ENCODE results near the gene HS6ST3.

Gene HS6ST3

GRCh38 chr13:96203471-96203870 lies 113.6 kb downstream of the HS6ST3 start:
- no peak for DNase-seq

- no peak for DNase-seq
These were observed 125.0 kb downstream of the HS6ST3 start for GRCh38 chr13:96214824-96215445.

- DNase-seq = no peak
These were observed 126.6 kb downstream of the HS6ST3 start for GRCh38 chr13:96216543-96216942.

- no peak for DNase-seq
These were observed 128.6 kb downstream of the HS6ST3 start for GRCh38 chr13:96218475-96218874.

GRCh38 chr13:96221471-96221870 lies 131.6 kb downstream of the HS6ST3 start:
- no peak for DNase-seq

- DNase-seq = no peak
These were observed 133.3 kb downstream of the HS6ST3 start for GRCh38 chr13:96223231-96223630.

GRCh38 chr13:96229356-96229755 lies 139.4 kb downstream of the HS6ST3 start:
- no peak for DNase-seq

GRCh38 chr13:96238241-96238640 lies 148.3 kb downstream of the HS6ST3 start:
- DNase-seq = no peak

GRCh38 chr13:96238861-96239260 lies 149.0 kb downstream of the HS6ST3 start:
- DNase-seq = no peak

GRCh38 chr13:96243376-96243775 lies 153.5 kb downstream of the HS6ST3 start:
- DNase-seq = no peak

- no peak for DNase-seq
These were observed 158.2 kb downstream of the HS6ST3 start for GRCh38 chr13:96248103-96248502.

- DNase-seq = no peak
These were observed 159.1 kb downstream of the HS6ST3 start for GRCh38 chr13:96248996-96249395.

GRCh38 chr13:96252903-96253302 lies 163.0 kb downstream of the HS6ST3 start:
- DNase-seq = no peak

GRCh38 chr13:96273196-96273595 lies 183.3 kb downstream of the HS6ST3 start:
- no peak for DNase-seq

- DNase-seq = no peak
These were observed 184.1 kb downstream of the HS6ST3 start for GRCh38 chr13:96274046-96274445.

- no peak for DNase-seq
These were observed 190.0 kb downstream of the HS6ST3 start for GRCh38 chr13:96279904-96280303.

GRCh38 chr13:96284971-96285370 lies 195.1 kb downstream of the HS6ST3 start:
- DNase-seq = no peak

GRCh38 chr13:96285729-96286128 lies 195.8 kb downstream of the HS6ST3 start:
- no peak for DNase-seq

- DNase-seq = no peak
These were observed 205.3 kb downstream of the HS6ST3 start for GRCh38 chr13:96294930-96295881.

GRCh38 chr13:96297360-96297759 lies 207.5 kb downstream of the HS6ST3 start:
- DNase-seq = no peak

GRCh38 chr13:96299235-96299634 lies 209.3 kb downstream of the HS6ST3 start:
- DNase-seq = no peak

- DNase-seq = no peak
These were observed 218.7 kb downstream of the HS6ST3 start for GRCh38 chr13:96308568-96308967.

- DNase-seq = no peak
These were observed 225.1 kb downstream of the HS6ST3 start for GRCh38 chr13:96314974-96315373.

- no peak for DNase-seq
These were observed 248.1 kb downstream of the HS6ST3 start for GRCh38 chr13:96338030-96338429.
